K562 (cell line): ENCODE data around the gene SYT6. TPM values are rescaled to one million over a fixed set of nuclear protein-coding genes. Genes with fewer than 3 reads are reported as not detected.

Experiments used
- ARID1B ChIP-seq: fragments of 450-650 bp; IDR thresholded peaks from 2 replicates; pipeline ENCODE4 v1.6.1; 2016; ENCODE audit warnings: antibody characterized with exemption, mild to moderate bottlenecking, inconsistent platforms
- CBFA2T2 ChIP-seq: fragments of 450-650 bp; conservative IDR thresholded peaks from 2 replicates; pipeline ENCODE4 v1.6.1; 2017; ENCODE audit warnings: mild to moderate bottlenecking
- CBFA2T3 ChIP-seq: fragments of 450-650 bp; IDR thresholded peaks from 2 replicates; pipeline ENCODE4 v1.6.1; 2017
- CREB3L1 ChIP-seq: fragments of 450-650 bp; IDR thresholded peaks from 2 replicates; pipeline ENCODE4 v1.6.1; 2014; ENCODE audit warnings: low read depth, mild to moderate bottlenecking, moderate library complexity, borderline replicate concordance
- CUX1 ChIP-seq: fragments of 200-800 bp; sonication (Bioruptor generic); IDR thresholded peaks from 2 replicates; pipeline ENCODE4 v1.6.1; 2016; ENCODE audit warnings: missing genetic modification characterization, missing compliant biosample characterization
- DPF2 ChIP-seq: fragments of 450-650 bp; IDR thresholded peaks from 2 replicates; pipeline ENCODE4 v1.6.1; 2016
- FOXA3 ChIP-seq, 2 experiments: fragments of 450-650 bp in 1 of 2; sonication (generic) in 1 of 2; formaldehyde crosslinking; IDR thresholded peaks in 1 of 2; conservative IDR thresholded peaks in 1 of 2; 2 replicates each; pipeline versions ENCODE4 v1.4.0 to v1.8.0; 2020 to 2022; ENCODE audit warnings: mild to moderate bottlenecking in 2 of 2, missing genetic modification reagents in 1 of 2
- MEIS2 ChIP-seq: fragments of 450-650 bp; IDR thresholded peaks from 2 replicates; pipeline ENCODE4 v1.6.1; 2014; ENCODE audit warnings: mild to moderate bottlenecking; ENCODE audit not compliant: partially characterized antibody
- PBX2 ChIP-seq, 2 experiments: IDR thresholded peaks in 1 of 2; conservative IDR thresholded peaks in 1 of 2; 2 replicates each; pipeline ENCODE4 v1.6.1; 2016; ENCODE audit warnings: low read depth in 2 of 2, mild to moderate bottlenecking in 1 of 2, missing compliant biosample characterization in 1 of 2, missing genetic modification characterization in 1 of 2, moderate library complexity in 1 of 2
- PHF21A ChIP-seq: fragments of 450-650 bp; IDR thresholded peaks from 2 replicates; pipeline ENCODE4 v1.6.1; 2017; ENCODE audit warnings: low read depth, borderline replicate concordance
- PKNOX1 ChIP-seq: fragments of 450-650 bp; IDR thresholded peaks from 2 replicates; pipeline ENCODE4 v1.6.1; 2016
- STAT5A ChIP-seq: IDR thresholded peaks from 2 replicates; pipeline ENCODE4 v1.6.1; 2012; ENCODE audit warnings: low read length, inconsistent platforms, borderline replicate concordance
- TBP ChIP-seq: optimal IDR thresholded peaks from 2 replicates; pipeline ENCODE3; 2011; ENCODE audit warnings: low read depth, low read length, improper control_type of control experiment
- polyA plus RNA-seq, 8 experiments: library from polyadenylated mRNA; depleted of rRNA in 4 of 8; stranded (reverse) in 5 of 8; unstranded in 3 of 8; fragments of >200 nt; fragmentation: Nextera tagmentation in 2 of 8; fragmentation: Illumina TruSeq in 1 of 8; extraction: Ambion mirVana in 2 of 8; extraction: Trizol in 1 of 8; gene quantifications; 2 replicates each; pipeline versions ENCODE4 v1.2.1 to v1.2.3, GENCODE V29; 2011 to 2014; ENCODE audit warnings: inconsistent platforms in 1 of 8, missing spikeins in 1 of 8
- total RNA-seq, 7 experiments: library from RNA; depleted of rRNA in 6 of 7; stranded (reverse); fragments of >200 nt in 6 of 7; fragmentation: Illumina TruSeq in 2 of 7; extraction: Trizol in 2 of 7; gene quantifications; 2 replicates each; pipeline versions ENCODE4 v1.2.1 to v1.2.3, GENCODE V29; 2011 to 2021; ENCODE audit warnings: low replicate concordance in 1 of 7

The SYT6 gene
- total and polyA plus RNA-seq, 9 of the 15 experiments (the other 6 are each of a cell fraction or from before 2014, with no cell fraction given): 0.06 TPM; not detected in 8

GRCh38 chr1:114189398-114189797, 35.7 kb upstream of the SYT6 start (continued):
- TF ChIP-seq CUX1: peak; percentile 63; the same call in 1 of the 2 replicates
- peak; percentile 74 for TF ChIP-seq CBFA2T3
- TF ChIP-seq DPF2: 0 out of 2 replicates have a peak, but pooled peaks have one; percentile 25
- TF ChIP-seq STAT5A: peak; percentile 50
- TF ChIP-seq PHF21A: no peak
- TF ChIP-seq ARID1B: peak; percentile 52
- TF ChIP-seq TBP: no peak
- peak; percentile 42 for TF ChIP-seq CBFA2T2
- peak; percentile 61 for TF ChIP-seq MEIS2
- TF ChIP-seq PBX2 (CRISPR knock-in tag; IDR thresholded peaks at IDR 0.05; ENCODE audit: low read depth): no peak
- peak; percentile 90 for TF ChIP-seq PBX2 (tag; conservative IDR thresholded peaks at IDR 0.05; ENCODE audit: low read depth)
- TF ChIP-seq FOXA3 (CRISPR knock-in tag; conservative IDR thresholded peaks at IDR 0.05 in 1 of 2, IDR thresholded peaks at IDR 0.05 in 1 of 2): no peak
- TF ChIP-seq PKNOX1: 0 out of 2 replicates have a peak, but pooled peaks have one; percentile 9
- no peak for TF ChIP-seq CREB3L1
